HEK293 (cell line): ENCODE results near the gene HOXB8.
A peak's percentile ranks its signal among the peaks of the same experiment; 100 is the strongest.

Experiments
- GLI2 ChIP-seq: fragments of 450-650 bp; formaldehyde crosslinking; IDR thresholded peaks from 2 replicates; pipeline ENCODE4; 2017; ENCODE audit warnings: missing biosample characterization, missing genetic modification characterization, low read depth, borderline replicate concordance
- OSR2 ChIP-seq: fragments of 450-650 bp; formaldehyde crosslinking; IDR thresholded peaks from 2 replicates; pipeline ENCODE4 v1.5.1; 2016; ENCODE audit warnings: missing biosample characterization, missing genetic modification characterization
- PRDM6 ChIP-seq: fragments of 450-650 bp; formaldehyde crosslinking; IDR thresholded peaks from 2 replicates; pipeline ENCODE4 v1.5.1; 2017; ENCODE audit warnings: missing biosample characterization, missing genetic modification characterization
- RBAK ChIP-seq: fragments of 450-650 bp; formaldehyde crosslinking; IDR thresholded peaks from 2 replicates; pipeline ENCODE4 v1.5.1; 2016; ENCODE audit warnings: missing biosample characterization, missing genetic modification characterization
- REPIN1 ChIP-seq: fragments of 450-650 bp; formaldehyde crosslinking; IDR thresholded peaks from 2 replicates; pipeline ENCODE4 v1.5.1; 2017; ENCODE audit warnings: missing biosample characterization, missing genetic modification characterization, low read depth
- SETDB1 ChIP-seq: IDR thresholded peaks from one replicate; pipeline ENCODE4 v1.6.1; 2017; ENCODE audit warnings: mild to moderate bottlenecking, low read length, moderate library complexity, mixed read lengths; ENCODE audit not compliant: insufficient read length
- TRIM28 ChIP-seq: IDR thresholded peaks from 2 replicates; pipeline ENCODE4 v1.6.1; 2011; ENCODE audit warnings: low read length, control low read depth, borderline replicate concordance
- TSHZ1 ChIP-seq: fragments of 450-650 bp; formaldehyde crosslinking; IDR thresholded peaks from 2 replicates; pipeline ENCODE4 v1.5.1; 2016; ENCODE audit warnings: missing biosample characterization, missing genetic modification characterization, borderline replicate concordance
- ZBTB11 ChIP-seq: fragments of 450-650 bp; formaldehyde crosslinking; conservative IDR thresholded peaks from 2 replicates; pipeline ENCODE4 v1.5.1; 2016; ENCODE audit warnings: low read depth, missing biosample characterization, missing genetic modification characterization
- ZEB2 ChIP-seq: fragments of 450-650 bp; formaldehyde crosslinking; IDR thresholded peaks from 2 replicates; pipeline ENCODE4 v1.5.1; 2016; ENCODE audit warnings: missing biosample characterization, missing genetic modification characterization
- ZNF175 ChIP-seq: fragments of 450-650 bp; formaldehyde crosslinking; IDR thresholded peaks from 2 replicates; pipeline ENCODE4 v1.5.1; 2016; ENCODE audit warnings: missing biosample characterization, missing genetic modification characterization
- ZNF184 ChIP-seq: fragments of 450-650 bp; IDR thresholded peaks from 2 replicates; pipeline ENCODE4 v1.5.1; 2018; ENCODE audit warnings: missing biosample characterization, mild to moderate bottlenecking, missing genetic modification characterization
- ZNF223 ChIP-seq: fragments of 450-650 bp; formaldehyde crosslinking; IDR thresholded peaks from 2 replicates; pipeline ENCODE4 v1.5.1; 2016; ENCODE audit warnings: missing biosample characterization, missing genetic modification characterization
- ZNF394 ChIP-seq: fragments of 450-650 bp; formaldehyde crosslinking; IDR thresholded peaks from 2 replicates; pipeline ENCODE4 v1.5.1; 2016; ENCODE audit warnings: missing biosample characterization, missing genetic modification characterization, mild to moderate bottlenecking, moderate library complexity, borderline replicate concordance
- ZNF423 ChIP-seq: fragments of 450-650 bp; formaldehyde crosslinking; IDR thresholded peaks from 2 replicates; pipeline ENCODE4 v1.5.1; 2016; ENCODE audit warnings: missing biosample characterization, missing genetic modification characterization
- ZNF513 ChIP-seq: fragments of 450-650 bp; IDR thresholded peaks from 2 replicates; pipeline ENCODE4 v1.5.1; 2018; ENCODE audit warnings: missing biosample characterization, missing genetic modification characterization
- ZNF571 ChIP-seq: fragments of 450-650 bp; formaldehyde crosslinking; IDR thresholded peaks from 2 replicates; pipeline ENCODE4 v1.5.0; 2017; ENCODE audit warnings: missing biosample characterization, missing genetic modification characterization
- ZNF580 ChIP-seq: fragments of 450-650 bp; formaldehyde crosslinking; IDR thresholded peaks from 2 replicates; pipeline ENCODE4 v1.5.1; 2016; ENCODE audit warnings: missing biosample characterization, missing genetic modification characterization
- ZNF610 ChIP-seq: fragments of 450-650 bp; formaldehyde crosslinking; IDR thresholded peaks from 2 replicates; pipeline ENCODE4 v1.5.1; 2016; ENCODE audit warnings: missing biosample characterization, missing genetic modification characterization, borderline replicate concordance
- ZNF626 ChIP-seq: fragments of 450-650 bp; sonication (Bioruptor Pico); formaldehyde crosslinking; IDR thresholded peaks from 2 replicates; pipeline ENCODE4 v1.5.1; 2018; ENCODE audit warnings: missing biosample characterization, missing genetic modification characterization, inconsistent platforms
- ZNF692 ChIP-seq: fragments of 450-650 bp; formaldehyde crosslinking; IDR thresholded peaks from 2 replicates; pipeline ENCODE4 v1.5.1; 2016; ENCODE audit warnings: missing biosample characterization, missing genetic modification characterization
- ZNF747 ChIP-seq: fragments of 450-650 bp; formaldehyde crosslinking; IDR thresholded peaks from 2 replicates; pipeline ENCODE4 v1.5.1; 2016; ENCODE audit warnings: missing biosample characterization, missing genetic modification characterization
- ZNF768 ChIP-seq: fragments of 450-650 bp; formaldehyde crosslinking; IDR thresholded peaks from 2 replicates; pipeline ENCODE4 v1.5.1; 2018; ENCODE audit warnings: missing biosample characterization, mild to moderate bottlenecking, missing genetic modification characterization
- ZSCAN23 ChIP-seq: fragments of 450-650 bp; formaldehyde crosslinking; IDR thresholded peaks from 2 replicates; pipeline ENCODE4 v1.5.1; 2016; ENCODE audit warnings: missing biosample characterization, missing genetic modification characterization
- ZSCAN4 ChIP-seq: fragments of 450-650 bp; formaldehyde crosslinking; IDR thresholded peaks from 2 replicates; pipeline ENCODE4 v1.5.1; 2017; ENCODE audit warnings: missing biosample characterization, missing genetic modification characterization
- ZXDB ChIP-seq: fragments of 450-650 bp; formaldehyde crosslinking; IDR thresholded peaks from 2 replicates; pipeline ENCODE4 v1.5.1; 2016; ENCODE audit warnings: missing biosample characterization, missing genetic modification characterization

The HOXB8 gene

GRCh38 chr17:48593840-48594537, 21.1 kb downstream of the HOXB8 start (continued):
- TF ChIP-seq TSHZ1 (tag by site-specific recombination) (no peak; the same call in 1 of the 2 replicates), RBAK (tag by site-specific recombination) (no peak), TRIM28 (peak; percentile 87), ZSCAN4 (tag by site-specific recombination) (no peak; the same call in 1 of the 2 replicates), ZNF394 (tag by site-specific recombination) (peak; percentile 20; the same call in 1 of the 2 replicates), ZNF768 (tag by site-specific recombination) (no peak), ZNF692 (tag by site-specific recombination) (peak; percentile 54; the same call in 1 of the 2 replicates), ZNF423 (tag by site-specific recombination) (peak; percentile 37; the same call in 1 of the 2 replicates), ZEB2 (tag by site-specific recombination) (peak; percentile 90), ZBTB11 (tag by site-specific recombination) (0 out of 2 replicates have a peak, but pooled peaks have one; percentile 11), ZNF184 (tag by site-specific recombination) (peak; percentile 59; the same call in 1 of the 2 replicates), ZNF223 (tag by site-specific recombination) (no peak), ZNF571 (no peak), GLI2 (tag by site-specific recombination) (no peak), ZNF175 (tag by site-specific recombination) (no peak), ZNF626 (tag by site-specific recombination) (no peak), ZXDB (tag by site-specific recombination) (peak; percentile 85), REPIN1 (no peak), ZSCAN23 (no peak), OSR2 (tag by site-specific recombination) (no peak), ZNF610 (tag by site-specific recombination) (no peak), ZNF513 (tag by site-specific recombination) (no peak), SETDB1 (no peak), ZNF580 (tag by site-specific recombination) (peak; percentile 75), ZNF747 (tag by site-specific recombination) (no peak), PRDM6 (peak; percentile 80)
